Medulla oblongata (tissue), 1 donor: Measurements from ENCODE around the gene CAMTA1.
A peak's percentile ranks its signal among the peaks of the same experiment; 100 is the strongest.

Experiments
- DNase-seq: peaks from one replicate; pipeline ENCODE4 v3.0.0-alpha.2; 2015; ENCODE audit errors: extremely low spot score

CAMTA1 gene

DNA sequence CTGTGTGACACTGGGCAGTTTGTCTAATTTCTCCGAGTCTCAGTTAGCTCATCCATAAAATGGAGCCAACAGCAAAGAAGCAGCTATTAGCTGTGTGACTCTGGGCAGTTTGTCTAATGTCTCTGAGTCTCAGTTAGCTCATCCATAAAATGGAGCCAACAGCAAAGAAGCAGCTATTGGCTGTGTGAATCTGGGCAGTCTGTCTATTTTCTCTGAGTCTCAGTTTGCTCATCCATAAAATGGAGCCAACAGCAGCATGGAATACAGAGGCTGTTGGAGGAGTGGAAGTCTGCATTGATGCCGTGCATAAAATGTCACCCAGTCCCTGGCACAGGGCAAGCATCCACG is 688.9 kb downstream of the CAMTA1 start:
- DNase-seq = no peak

- DNase-seq = no peak
Measured at GRCh38 chr1:7474786-7475502, 689.7 kb downstream of the CAMTA1 start.

GRCh38 chr1:7475691-7476090 is 690.4 kb downstream of the CAMTA1 start:
- DNase-seq = no peak

GRCh38 chr1:7476402-7476801 is 691.1 kb downstream of the CAMTA1 start:
- DNase-seq = no peak

- DNase-seq = no peak
Measured at GRCh38 chr1:7476861-7477547, 691.8 kb downstream of the CAMTA1 start.

DNA sequence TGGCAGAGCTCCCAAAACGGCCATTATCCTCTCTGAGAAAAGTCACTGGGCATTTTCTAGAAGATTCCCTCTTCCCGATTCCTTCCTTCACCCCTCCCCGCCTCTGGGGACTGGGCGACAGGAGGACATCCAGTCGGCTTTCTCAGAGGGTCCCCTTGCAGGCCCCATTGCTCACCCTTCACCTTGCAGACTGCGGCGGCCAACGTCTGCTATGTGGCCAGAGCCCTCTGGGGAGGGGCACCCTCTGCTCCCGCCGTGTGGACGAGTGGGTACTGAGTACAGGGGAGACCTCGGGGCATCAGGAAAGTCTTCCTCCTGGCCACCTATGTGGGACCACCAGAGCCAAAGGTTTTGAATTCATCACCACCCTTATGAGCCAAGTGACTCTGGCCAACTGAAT is 692.3 kb downstream of the CAMTA1 start:
- no peak for DNase-seq

DNA sequence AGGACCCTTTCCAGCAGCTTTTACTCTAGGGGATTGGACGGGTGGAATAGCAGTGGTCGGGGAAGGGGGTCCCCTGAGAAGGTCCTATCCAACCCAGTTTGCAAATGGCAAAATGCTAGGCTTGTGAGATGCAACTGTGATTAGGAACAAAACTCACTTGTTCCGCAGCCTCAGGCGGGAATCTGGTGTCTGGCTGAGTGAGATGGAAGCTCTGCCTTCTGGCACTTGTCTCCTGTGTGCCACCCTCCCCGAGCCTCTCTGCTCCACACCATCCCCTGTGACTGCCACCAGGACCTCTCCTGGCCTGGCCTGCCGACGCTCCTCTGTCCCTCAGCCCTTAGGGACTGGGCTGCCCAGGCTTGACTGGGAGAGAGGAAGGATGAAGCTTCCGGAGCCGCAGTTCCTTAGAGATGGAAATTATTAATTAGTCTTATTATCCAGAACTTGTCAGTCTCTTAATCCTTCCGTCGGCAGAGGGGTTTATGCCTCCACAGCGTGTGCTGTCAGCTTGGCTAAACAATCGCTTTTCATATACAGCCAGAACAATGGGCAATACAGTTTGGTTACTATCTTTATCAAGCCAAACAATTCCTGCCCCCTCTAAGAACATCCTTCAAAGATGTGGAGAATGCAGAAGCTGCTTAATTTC is 693.0 kb downstream of the CAMTA1 start:
- peak; percentile 74 for DNase-seq

DNA sequence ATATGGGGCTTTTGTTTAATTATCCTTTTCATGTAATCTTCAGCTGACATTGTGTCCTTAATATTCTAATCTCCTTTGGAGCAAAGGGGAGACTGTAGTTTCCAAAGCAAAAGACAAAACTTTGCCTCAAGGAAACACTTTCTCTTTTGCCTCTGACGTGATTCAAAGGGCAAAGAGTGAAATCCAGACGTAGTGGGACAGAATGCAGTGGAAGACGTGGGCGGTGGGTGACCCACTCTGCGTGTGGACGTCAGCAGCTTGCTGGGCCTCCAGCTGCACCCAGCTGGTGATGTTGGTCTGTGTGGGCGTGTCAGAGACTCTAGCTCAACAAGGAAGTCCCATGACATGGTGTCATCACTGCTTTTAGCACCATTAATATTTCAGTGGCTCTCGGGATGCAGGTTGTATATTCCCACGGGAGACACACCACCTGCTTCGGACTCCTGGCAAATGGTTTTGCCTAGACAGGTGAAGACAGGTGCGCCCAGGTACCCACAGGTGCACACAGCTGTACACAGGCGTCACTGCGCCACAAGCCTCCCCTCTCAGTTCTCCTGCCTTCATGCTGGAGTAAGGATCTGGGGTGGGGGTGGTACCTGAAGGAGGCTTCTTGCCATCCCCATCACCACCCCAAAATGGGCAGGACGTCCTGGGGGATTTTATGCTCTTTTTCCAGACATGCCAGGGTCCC is 693.7 kb downstream of the CAMTA1 start:
- DNase-seq = peak; percentile 76

GRCh38 chr1:7479571-7479970 is 694.3 kb downstream of the CAMTA1 start:
- no peak for DNase-seq

GRCh38 chr1:7481194-7481593 is 695.9 kb downstream of the CAMTA1 start:
- DNase-seq = no peak

- DNase-seq = no peak
Measured at GRCh38 chr1:7482077-7482476, 696.8 kb downstream of the CAMTA1 start.

GRCh38 chr1:7482772-7483495 is 697.7 kb downstream of the CAMTA1 start:
- no peak for DNase-seq

DNA sequence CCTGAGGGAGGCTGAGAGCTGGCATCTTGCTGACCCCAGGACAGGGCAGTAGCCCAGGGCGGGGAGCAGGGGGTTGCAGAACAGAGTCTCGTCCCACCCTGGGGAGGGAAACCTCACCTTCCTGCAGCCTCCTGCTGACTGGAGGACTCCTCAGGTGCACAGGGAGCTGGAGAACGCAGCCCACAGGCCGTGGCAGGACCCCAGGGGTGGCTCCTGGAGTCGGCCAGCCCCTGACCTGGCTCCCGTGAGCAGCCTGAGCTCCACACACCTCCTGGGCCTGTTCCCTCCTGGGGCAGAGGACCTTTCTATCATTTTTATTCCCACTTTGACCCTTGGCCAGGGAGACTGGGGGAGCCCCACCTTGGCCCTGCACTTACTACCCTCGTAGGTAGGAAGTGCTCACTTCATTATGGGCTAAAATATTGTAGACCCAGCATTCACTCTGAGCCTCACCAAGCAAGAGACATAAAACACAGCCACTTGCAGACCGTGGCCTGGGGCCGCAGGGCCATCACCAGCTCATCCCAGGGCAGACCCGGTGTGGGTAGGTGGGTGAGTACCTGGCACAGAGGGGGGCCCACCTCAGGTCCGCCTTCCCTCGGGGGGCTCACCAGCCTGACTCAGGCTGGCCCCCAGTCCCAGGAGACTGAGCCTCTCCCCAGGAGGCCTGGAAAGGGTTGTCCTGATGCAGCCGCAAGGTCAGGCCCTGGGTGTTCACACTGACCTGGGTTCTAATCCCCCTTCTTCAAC is 698.6 kb downstream of the CAMTA1 start:
- DNase-seq = no peak

- DNase-seq = no peak
Measured at GRCh38 chr1:7485086-7485780, 700.0 kb downstream of the CAMTA1 start.

DNA sequence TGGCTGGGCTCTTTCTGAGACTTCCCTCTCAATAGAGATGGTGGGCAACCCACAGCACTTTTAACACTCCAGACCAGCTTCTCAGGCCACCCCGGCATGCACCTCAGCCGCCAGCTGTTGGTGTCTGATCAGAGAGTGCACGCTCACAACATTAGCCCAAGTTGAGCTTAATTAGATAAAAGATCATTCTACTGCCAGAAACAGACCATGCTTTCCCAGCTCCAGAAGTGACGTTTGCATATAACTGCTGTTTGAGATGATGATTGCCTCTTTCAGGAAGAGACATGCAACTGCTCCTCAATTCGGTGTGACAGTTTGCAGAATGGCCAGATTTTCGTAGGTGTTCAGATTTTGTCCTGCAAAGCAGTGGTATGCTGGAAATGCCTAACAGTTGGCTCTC is 700.6 kb downstream of the CAMTA1 start:
- no peak for DNase-seq

DNA sequence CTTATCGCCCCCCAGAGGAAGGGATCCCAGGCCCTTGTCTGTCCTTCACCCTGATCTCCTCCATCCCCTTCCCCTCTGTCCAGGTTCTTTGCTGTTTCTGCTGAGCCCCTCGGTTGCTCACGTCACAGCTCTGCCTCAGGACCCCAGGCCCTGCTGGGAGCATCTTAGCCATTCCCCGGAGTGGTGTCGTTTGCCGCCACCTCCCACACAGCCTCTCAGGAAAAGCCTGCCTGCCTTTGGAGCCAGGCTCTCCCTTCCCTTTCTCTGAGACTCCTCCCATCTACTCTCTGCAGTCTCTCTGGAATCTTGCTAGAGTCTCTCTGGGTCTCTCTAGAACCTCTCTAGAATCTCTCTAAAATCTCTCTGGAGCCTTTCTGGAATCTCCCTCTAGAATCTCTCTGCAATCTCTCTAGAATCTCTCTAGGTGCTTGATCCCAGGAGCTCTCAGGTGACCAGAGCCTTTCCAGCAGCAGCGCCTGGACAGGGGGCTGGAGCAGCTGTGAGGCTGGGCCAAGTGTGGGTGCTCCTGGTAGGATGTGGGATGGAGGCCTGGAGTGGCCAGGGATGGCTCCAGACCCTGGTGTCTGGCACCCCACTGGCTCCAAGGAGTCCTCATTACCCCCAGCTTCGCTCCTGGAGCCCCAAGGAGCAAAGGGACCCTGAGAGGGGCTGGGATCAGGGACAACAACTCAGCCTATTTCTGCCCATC is 702.7 kb downstream of the CAMTA1 start:
- no peak for DNase-seq

GRCh38 chr1:7488475-7488842 is 703.2 kb downstream of the CAMTA1 start:
- DNase-seq = no peak

GRCh38 chr1:7489586-7489985 is 704.3 kb downstream of the CAMTA1 start:
- no peak for DNase-seq

DNA sequence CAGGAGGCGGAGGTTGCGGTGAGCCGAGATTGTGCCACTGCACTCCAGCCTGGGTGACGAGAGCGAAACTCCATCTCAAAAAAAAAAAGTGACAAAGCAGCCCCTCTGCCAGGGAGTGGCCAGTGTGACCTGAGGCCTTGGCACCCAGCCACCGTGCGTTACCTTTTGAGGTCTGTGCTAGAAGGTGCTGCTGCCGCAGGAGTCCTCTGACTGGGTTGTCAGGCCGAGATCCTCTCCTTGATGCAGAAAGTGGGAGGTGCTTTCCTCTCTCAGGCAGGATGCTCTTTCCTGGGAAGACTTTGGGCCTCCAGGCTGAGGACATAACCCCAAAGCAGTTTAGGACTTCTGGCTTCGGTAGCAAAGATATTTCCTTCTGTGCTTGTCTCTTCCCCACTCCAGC is 705.3 kb downstream of the CAMTA1 start:
- DNase-seq = no peak
